ENCODE results near the gene LRRC23.

LRRC23 gene

DNA sequence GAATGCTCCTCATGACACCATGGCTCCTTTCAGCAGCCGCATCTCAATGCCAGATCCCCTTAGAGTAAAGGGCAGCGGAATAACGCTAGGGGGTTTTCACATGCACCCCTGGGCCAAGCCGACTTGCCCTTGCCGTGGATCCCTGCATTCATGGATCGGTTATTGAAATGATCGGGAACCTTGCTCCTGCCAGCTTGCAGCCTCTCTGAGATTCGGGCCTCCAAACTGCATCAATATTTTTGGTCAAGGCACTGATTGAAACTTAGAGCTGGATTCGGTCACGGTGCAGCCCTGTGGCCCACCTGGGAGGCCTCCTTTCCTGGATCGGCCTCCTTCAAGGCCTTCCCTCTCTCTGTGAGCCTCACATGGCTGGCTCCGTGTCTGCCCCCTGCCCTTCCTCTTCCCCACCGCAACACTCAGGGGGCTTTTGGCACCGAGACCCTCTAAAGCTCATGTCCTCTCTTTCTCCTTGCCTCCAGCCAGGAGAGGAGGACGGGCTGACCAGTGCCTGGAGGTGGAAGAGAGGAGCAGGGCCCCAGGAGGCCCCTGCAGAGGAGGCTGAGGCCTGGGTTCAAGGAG, 48.3 kb downstream of the LRRC23 start:
- no peak for DNase-seq
- Histone ChIP-seq H3K27me3 (ENCODE audit: insufficient read depth, low read depth, severe bottlenecking) (no peaks in the 10 kb centered on the region), H3K36me3 (no peaks in the 10 kb centered on the region), H3K27ac (no peak overlapping the region), H3K4me3 (ENCODE audit: low read depth, low read length) (no peak overlapping the region), H3K9me3 (ENCODE audit: severe bottlenecking) (no peaks in the 10 kb centered on the region)
- TF ChIP-seq, protein P1, sequence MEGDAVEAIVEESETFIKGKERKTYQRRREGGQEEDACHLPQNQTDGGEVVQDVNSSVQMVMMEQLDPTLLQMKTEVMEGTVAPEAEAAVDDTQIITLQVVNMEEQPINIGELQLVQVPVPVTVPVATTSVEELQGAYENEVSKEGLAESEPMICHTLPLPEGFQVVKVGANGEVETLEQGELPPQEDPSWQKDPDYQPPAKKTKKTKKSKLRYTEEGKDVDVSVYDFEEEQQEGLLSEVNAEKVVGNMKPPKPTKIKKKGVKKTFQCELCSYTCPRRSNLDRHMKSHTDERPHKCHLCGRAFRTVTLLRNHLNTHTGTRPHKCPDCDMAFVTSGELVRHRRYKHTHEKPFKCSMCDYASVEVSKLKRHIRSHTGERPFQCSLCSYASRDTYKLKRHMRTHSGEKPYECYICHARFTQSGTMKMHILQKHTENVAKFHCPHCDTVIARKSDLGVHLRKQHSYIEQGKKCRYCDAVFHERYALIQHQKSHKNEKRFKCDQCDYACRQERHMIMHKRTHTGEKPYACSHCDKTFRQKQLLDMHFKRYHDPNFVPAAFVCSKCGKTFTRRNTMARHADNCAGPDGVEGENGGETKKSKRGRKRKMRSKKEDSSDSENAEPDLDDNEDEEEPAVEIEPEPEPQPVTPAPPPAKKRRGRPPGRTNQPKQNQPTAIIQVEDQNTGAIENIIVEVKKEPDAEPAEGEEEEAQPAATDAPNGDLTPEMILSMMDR (IDR thresholded peaks at IDR 0.05; ENCODE audit: low read depth, low read length), result no peak

DNA sequence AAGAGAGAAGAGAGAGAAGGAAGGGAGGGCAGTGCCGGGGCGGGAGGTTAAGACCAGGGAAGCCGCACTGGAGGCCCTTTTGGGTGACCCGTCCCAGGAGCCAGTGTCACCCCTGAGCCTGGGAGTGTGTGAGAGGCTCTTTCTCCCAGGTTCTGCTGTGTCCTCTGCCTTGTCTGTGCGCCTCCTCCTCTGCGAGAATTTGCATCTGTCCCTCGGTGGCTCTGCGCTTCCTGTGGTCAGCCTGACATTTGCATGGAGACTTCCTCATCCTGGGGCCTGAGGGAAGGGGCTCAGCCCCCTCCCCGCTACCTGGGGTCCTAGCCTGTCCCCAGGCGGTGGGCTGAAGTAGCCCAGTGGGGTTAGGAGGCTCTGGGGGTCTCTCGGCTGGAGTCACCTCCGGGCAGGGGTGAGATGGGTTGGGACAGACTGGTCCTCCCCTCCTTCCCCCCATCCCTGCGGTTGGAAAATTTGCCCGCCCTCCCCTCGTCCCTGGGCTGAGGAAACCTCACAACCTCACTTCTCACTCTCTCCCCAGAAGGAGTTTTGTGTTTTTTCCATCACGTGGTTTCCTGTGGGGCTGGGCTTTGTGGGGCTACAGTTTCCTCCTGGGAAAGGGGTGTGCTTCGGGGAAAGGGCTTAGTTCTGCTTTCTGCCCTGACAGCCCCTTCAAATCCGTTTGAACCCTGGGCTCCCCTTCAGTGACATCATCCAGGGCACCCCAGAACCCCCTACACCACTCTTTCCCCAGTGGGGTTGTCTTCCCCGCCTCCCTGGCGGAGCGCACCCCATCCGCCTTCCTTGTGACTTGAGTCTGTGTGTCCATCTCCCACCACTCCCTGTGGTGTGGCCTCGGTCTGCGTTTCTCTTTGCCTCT, 49.1 kb downstream of the LRRC23 start:
- no peaks in the 10 kb centered on the region for H3K9me3 ChIP-seq (ENCODE audit: severe bottlenecking)
- DNase-seq, result no peak
- no peak overlapping the region for H3K4me3 ChIP-seq (ENCODE audit: low read depth, low read length)
- H3K27ac ChIP-seq, result no peak overlapping the region
- TF ChIP-seq, protein P1 (IDR thresholded peaks at IDR 0.05; ENCODE audit: low read depth, low read length), result no peak
- no peaks in the 10 kb centered on the region for H3K36me3 ChIP-seq
- no peaks in the 10 kb centered on the region for H3K27me3 ChIP-seq (ENCODE audit: insufficient read depth, low read depth, severe bottlenecking)

DNA sequence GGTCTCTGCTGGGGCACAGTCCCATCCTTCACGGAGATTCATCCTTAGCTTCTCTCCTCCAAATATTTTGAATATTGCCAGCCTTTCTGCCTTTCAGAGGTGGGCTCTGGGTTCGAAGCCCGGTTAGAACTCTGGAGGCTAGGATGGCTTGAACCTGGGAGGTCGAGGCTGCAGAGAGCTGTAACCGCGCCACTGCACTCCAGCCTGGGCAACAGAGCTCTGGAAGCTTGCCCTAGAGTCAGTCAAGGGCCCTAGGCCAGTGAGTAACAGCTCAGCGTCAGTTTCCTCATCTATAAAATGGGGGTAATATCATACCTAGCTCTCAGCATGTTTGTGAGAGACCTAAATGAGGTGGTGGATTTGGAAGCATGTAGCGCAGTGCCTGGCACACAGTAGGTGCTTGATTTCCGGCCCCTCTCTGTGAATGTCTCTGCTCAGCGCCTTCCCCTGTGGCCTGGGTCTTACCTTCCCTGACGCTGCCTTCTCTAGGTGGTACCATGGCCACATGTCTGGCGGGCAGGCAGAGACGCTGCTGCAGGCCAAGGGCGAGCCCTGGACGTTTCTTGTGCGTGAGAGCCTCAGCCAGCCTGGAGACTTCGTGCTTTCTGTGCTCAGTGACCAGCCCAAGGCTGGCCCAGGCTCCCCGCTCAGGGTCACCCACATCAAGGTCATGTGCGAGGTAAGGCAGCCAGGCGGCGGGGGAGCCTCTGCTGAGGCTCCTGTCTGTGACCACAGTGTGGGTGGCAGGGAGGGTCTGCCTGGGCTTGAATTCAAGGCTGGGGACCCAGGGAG, 49.9 kb downstream of the LRRC23 start:
- Histone ChIP-seq H3K4me3 (ENCODE audit: low read depth, low read length) (no peak overlapping the region), H3K36me3 (no peaks in the 10 kb centered on the region), H3K9me3 (ENCODE audit: severe bottlenecking) (no peaks in the 10 kb centered on the region), H3K27ac (no peak overlapping the region), H3K27me3 (ENCODE audit: insufficient read depth, low read depth, severe bottlenecking) (no peaks in the 10 kb centered on the region)
- no peak for DNase-seq
- TF ChIP-seq, protein P1 (IDR thresholded peaks at IDR 0.05; ENCODE audit: low read depth, low read length), result no peak

DNA sequence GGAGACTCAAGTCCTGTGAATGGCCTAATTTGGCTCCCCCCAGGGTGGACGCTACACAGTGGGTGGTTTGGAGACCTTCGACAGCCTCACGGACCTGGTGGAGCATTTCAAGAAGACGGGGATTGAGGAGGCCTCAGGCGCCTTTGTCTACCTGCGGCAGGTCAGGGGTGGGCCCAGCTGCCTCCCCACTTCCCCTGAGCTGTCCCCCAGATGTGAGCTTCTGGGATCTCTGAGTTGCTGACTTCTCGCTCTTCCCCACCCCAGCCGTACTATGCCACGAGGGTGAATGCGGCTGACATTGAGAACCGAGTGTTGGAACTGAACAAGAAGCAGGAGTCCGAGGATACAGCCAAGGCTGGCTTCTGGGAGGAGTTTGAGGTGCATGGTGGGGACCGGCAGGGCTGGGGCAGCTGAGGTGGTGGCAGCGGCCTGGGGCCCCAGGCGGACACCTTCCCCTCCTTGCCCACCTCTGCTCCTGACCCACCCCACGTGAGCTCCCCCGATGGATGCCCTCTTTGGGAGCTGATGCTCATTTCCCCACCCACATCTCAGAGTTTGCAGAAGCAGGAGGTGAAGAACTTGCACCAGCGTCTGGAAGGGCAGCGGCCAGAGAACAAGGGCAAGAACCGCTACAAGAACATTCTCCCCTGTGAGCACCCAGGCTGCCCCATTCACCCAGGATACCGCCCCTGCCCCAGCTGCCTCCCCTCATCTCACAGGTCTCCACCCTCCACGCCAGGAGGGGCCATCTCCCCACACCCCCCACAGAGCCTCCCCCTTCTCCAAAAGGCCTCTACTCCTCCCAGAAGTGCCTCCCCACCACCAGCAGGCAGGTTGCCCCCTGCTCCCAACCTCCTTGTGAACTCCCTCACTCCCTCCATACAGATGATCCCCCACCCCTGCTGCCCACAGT, 50.7 kb downstream of the LRRC23 start:
- Histone ChIP-seq H3K4me3 (ENCODE audit: low read depth, low read length) (no peak overlapping the region), H3K27ac (no peak overlapping the region), H3K9me3 (ENCODE audit: severe bottlenecking) (no peaks in the 10 kb centered on the region), H3K36me3 (no peaks in the 10 kb centered on the region), H3K27me3 (ENCODE audit: insufficient read depth, low read depth, severe bottlenecking) (no peaks in the 10 kb centered on the region)
- no peak for DNase-seq
- TF ChIP-seq, protein P1 (IDR thresholded peaks at IDR 0.05; ENCODE audit: low read depth, low read length), result no peak

DNA sequence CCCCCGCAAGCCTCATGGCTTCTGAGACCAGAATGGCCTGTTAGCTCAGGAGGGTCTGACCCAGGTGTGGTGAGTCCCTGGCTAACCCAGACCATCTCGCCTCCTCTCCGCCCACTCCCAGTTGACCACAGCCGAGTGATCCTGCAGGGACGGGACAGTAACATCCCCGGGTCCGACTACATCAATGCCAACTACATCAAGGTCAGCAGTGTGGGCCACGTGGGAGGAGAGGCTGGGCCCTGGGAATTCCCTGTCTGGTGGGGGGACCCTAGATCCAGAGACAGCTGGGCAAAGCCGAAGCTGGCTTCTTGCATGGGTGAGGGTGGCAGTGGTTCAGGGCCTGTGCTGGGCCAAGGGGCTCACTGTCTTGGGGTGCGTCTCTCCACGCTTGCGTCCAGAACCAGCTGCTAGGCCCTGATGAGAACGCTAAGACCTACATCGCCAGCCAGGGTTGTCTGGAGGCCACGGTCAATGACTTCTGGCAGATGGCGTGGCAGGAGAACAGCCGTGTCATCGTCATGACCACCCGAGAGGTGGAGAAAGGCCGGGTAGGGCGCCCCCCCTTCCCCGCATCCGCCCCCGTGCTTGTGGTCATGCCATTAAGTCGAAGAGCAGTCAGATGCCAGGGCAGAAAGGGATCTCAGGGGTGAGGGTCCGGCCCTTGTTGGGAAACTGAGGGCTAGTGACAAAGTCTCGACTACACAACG, 51.6 kb downstream of the LRRC23 start:
- DNase-seq, result no peak
- H3K27me3 ChIP-seq (ENCODE audit: insufficient read depth, low read depth, severe bottlenecking), result no peaks in the 10 kb centered on the region
- H3K9me3 ChIP-seq (ENCODE audit: severe bottlenecking), result no peaks in the 10 kb centered on the region
- TF ChIP-seq, protein P1 (IDR thresholded peaks at IDR 0.05; ENCODE audit: low read depth, low read length), result no peak
- H3K4me3 ChIP-seq (ENCODE audit: low read depth, low read length), result no peak overlapping the region
- H3K27ac ChIP-seq, result no peak overlapping the region
- H3K36me3 ChIP-seq, result no peaks in the 10 kb centered on the region
